ENCODE measurements around the gene CCDC192. TPM values are rescaled to one million over a fixed set of nuclear protein-coding genes. Genes with fewer than 3 reads are reported as not detected.
A peak's percentile ranks its signal among the peaks of the same experiment; 100 is the strongest.

Gene CCDC192
- total and polyA plus RNA-seq, 2 donors (not counting 3 experiments of a cell fraction or from before 2014, with no cell fraction given) = not detected

DNA sequence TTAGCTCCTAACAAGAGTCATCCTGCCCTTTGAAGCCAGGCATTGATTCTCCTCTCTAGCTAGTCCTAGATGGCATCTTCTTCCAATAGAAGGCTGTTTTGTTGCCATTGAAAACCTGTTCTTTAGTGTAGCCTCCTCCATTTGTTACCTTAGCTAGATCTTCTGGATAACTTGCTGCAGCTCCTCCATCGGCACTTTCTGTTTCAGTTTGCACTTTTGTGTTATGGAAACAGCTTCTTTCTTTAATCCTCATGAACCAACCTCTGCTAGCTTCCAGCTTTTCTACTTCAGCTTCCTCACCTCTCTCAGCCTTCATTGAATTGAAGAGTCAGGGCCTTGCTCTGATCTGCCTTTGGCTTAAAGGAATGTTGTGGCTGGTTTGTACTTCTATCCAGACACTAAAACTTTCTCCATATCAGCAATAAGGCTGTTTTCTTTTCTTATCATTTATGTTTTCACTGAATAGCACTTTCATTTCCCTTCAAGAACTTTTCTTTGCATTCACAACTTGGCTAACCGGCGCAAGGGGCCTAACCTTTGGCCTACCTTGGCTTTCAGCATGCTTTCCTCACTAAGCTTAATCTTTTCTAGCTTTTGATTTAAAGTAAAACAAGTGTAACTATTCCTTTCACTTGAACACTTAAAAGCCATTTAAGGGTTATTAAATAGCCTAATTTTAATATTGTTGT lies 213.8 kb downstream of the CCDC192 start:
- dilution Hi-C loops (cut with MboI; ENCODE audit: extremely low pct_ligation_motif_present, low sequenced_read_pairs) (no loop called here), intact Hi-C loops (cut with micrococcal nuclease) (no loop called here)
- Histone ChIP-seq H3K4me3 (replicated peaks in 1 of 3; ENCODE audit: insufficient read depth in 1 of 3, low read depth in 1 of 3, low read length in 3 of 3) (no peak overlapping the region), H4K20me1 (replicated peaks; ENCODE audit: control insufficient read depth, extremely low read depth, insufficient read depth, low read length) (no peaks in the 10 kb centered on the region), H3K79me2 (ENCODE audit: control insufficient read depth, insufficient read depth, low read length) (no peaks in the 10 kb centered on the region), H3K27ac (ENCODE audit: insufficient read depth, low read depth, low read length) (no peak overlapping the region), H3K27me3 (ENCODE audit: control insufficient read depth in 2 of 2, insufficient read depth in 2 of 2, low read length in 2 of 2) (no peaks in the 10 kb centered on the region), H3K4me1 (ENCODE audit: control insufficient read depth, extremely low read depth, insufficient read depth, low read length) (no peaks in the 10 kb centered on the region), H3K9ac (replicated peaks; ENCODE audit: extremely low read depth, insufficient read depth, low read length) (no peak overlapping the region), H3K9me1 (replicated peaks; ENCODE audit: control insufficient read depth, extremely low read depth, insufficient read depth, low read length) (no peaks in the 10 kb centered on the region), H3K4me2 (ENCODE audit: insufficient read depth, low read length) (peak overlapping the region; percentile 35), H3K36me3 (ENCODE audit: control insufficient read depth in 2 of 2, extremely low read depth in 1 of 2, insufficient read depth in 2 of 2, low read length in 2 of 2) (no peaks in the 10 kb centered on the region), H2AFZ (ENCODE audit: low read depth, low read length) (peak overlapping the region; percentile 91), H3K9me3 (replicated peaks; ENCODE audit: control insufficient read depth, insufficient read depth, low read length) (no peaks in the 10 kb centered on the region)
- ChIA-PET CTCF (interaction anchor here (1.3 kb wide), 1 partner anchor 159 kb away, joined by 3 read pairs; no protein-coding TSS in a partner anchor), POLR2A (no interaction called here)
- TF ChIP-seq, protein P1, sequence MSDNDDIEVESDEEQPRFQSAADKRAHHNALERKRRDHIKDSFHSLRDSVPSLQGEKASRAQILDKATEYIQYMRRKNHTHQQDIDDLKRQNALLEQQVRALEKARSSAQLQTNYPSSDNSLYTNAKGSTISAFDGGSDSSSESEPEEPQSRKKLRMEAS (IDR thresholded peaks at IDR 0.05; ENCODE audit: insufficient read depth, insufficient read length) = no peak
- TF ChIP-seq MYC (IDR thresholded peaks at IDR 0.05; ENCODE audit: low read depth, low read length) (no peak), EZH2 (IDR thresholded peaks at IDR 0.05; ENCODE audit: borderline replicate concordance, low read depth, low read length, severe bottlenecking) (no peak), POLR2A (IDR thresholded peaks at IDR 0.05; ENCODE audit: low read depth, low read length) (no peak), POLR2AphosphoS5 (IDR thresholded peaks at IDR 0.05; ENCODE audit: insufficient read depth, low read depth, low read length) (no peak), JUN (IDR thresholded peaks at IDR 0.05; ENCODE audit: borderline replicate concordance, insufficient read depth, insufficient read length, low read depth) (no peak)
- TF ChIP-seq, protein P2, sequence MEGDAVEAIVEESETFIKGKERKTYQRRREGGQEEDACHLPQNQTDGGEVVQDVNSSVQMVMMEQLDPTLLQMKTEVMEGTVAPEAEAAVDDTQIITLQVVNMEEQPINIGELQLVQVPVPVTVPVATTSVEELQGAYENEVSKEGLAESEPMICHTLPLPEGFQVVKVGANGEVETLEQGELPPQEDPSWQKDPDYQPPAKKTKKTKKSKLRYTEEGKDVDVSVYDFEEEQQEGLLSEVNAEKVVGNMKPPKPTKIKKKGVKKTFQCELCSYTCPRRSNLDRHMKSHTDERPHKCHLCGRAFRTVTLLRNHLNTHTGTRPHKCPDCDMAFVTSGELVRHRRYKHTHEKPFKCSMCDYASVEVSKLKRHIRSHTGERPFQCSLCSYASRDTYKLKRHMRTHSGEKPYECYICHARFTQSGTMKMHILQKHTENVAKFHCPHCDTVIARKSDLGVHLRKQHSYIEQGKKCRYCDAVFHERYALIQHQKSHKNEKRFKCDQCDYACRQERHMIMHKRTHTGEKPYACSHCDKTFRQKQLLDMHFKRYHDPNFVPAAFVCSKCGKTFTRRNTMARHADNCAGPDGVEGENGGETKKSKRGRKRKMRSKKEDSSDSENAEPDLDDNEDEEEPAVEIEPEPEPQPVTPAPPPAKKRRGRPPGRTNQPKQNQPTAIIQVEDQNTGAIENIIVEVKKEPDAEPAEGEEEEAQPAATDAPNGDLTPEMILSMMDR (IDR thresholded peaks at IDR 0.05; ENCODE audit: extremely low read depth in 1 of 2, insufficient read depth in 1 of 2, low read depth in 1 of 2, low read length in 2 of 2) = no peak
- BruUV-seq (replicated peaks) = no TSS peak
- FAIRE-seq = peak; percentile 48
- peak; percentile 37 for DNase-seq (ENCODE audit: low read depth, low spot score)

All from endothelial cell of umbilical vein (primary cell).